ENCODE results near the gene ZNF438.

ZNF438 gene

DNA sequence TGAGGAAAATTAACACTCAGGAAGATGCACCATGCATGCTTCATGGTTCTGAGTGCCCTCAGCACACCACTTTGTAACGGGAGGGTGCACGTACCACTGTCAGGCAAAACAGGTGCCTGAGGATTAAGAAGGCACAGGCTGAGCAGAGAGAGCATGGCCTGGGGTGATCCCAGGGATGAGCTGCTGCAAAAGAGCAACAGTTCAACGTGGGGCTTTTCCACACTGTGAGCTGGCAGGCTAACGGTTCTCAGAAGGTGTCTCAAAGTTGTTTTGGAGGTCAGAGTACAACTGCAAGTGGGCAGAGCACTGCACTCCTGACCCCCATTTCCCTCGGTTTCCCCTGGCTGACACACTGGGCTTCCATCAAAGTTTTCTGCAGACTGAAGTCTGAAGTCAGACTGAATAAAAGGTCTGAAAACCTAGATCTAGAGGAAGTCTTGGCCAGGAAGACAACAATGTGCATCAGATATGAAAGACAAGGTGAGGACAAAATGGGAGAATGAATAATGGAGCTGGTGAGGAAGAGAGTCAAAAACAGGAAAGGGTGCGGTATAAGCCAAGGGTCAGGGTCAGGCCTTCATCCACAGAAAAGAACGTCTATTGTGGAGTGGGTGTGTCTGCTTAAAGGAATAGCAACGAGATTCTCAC, 20.5 kb downstream of the ZNF438 start:
- no peak for DNase-seq

DNA sequence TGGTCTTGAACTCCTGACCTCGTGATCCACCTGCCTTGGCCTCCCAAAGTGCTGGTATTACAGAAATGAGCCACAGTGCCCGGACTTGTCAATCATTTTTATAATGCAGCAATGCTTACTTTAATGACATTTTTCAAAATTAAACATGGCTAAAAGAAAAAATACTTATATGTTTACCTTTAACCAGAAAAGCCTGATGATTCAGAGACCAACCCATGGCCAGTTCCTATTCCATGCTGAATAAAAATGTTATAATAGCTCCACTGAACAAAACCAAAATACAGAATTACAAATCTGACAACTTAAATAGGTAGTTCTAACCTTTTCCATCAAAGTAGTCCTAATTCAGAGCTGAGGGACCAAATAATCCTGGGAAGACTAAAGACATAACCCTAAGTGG, 21.6 kb downstream of the ZNF438 start:
- no peak for DNase-seq

DNA sequence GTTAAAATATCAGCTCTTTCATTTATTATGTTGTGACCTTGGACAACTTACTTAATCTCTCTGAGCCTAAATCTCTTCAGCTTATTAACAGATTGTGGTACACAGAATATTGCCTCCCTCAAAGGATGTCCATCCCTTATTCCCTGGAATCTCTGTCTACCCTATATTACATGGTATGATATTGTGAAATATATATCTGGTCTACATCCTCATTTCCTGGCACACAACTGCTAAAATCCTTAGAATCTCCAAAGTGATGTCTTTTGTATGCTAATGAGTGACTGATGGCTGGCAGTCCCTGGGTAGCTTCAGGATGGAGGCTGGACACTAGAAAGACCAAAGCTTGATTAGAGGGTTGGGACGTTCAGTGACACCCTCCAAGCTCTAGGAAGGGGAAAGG, 25.8 kb downstream of the ZNF438 start:
- DNase-seq = no peak

DNA sequence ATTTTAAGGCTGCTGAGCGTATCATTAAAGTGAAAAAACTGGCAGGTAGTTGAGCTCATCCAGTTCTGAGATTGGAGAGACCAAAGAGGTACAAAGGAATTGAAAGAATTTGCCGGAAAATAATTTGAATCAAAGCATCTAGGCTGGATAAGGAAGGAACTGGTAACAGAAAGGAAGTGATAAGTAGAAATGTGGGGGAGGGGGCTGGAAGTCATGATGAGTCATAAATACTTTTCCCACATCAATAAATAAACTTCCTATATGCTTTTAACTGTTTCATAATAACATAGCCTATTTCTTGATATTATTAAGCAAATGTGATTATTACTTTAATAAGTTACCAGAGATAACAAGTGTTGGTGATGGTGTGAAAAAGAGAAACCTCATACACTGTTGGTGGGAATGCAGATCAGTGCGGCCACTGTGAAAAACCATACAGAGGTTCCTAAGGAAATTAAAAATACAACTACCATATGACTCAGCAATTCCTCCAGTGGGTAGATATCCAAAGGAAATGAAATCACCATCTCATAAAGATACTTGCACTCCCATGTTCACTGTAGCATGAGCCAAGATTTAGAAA, 27.0 kb downstream of the ZNF438 start:
- DNase-seq = peak; percentile 86

DNA sequence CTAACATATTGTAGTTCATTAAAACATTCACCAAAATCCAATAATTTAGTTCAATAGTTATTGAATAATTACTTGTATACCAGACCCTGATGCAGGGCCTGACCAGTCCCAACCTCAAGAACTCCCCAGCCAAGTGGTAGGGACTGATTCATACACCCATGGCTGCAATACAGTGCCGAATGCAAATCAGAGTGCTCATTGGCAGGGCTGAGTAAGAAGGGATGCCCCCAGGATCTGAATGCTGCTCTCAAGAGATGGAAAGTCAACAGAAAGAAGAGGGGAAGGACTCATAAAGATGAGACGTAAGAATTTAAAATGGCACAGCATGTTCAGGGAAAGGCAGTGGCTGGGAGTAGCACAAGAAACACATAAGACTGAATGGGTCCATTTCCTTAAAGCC, 29.9 kb downstream of the ZNF438 start:
- no peak for DNase-seq

DNA sequence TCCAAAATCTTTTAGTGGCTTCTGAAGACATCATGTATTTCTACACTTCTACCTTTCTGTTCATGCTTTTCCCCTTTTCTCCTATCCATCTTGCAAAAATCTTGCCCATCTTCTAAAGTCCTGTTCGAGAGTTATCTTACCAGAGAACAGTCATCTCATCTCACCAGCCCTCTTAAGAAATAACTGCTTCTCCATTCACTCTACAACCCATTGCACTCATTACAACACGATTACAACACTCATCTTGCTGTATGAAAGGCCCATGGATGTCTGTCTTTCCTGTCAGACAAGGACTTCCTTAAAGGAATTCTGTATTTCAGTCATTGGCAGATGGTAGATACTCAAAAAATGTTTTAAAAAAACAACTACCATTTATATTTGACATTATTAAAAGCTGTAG, 30.8 kb downstream of the ZNF438 start:
- DNase-seq = no peak

DNA sequence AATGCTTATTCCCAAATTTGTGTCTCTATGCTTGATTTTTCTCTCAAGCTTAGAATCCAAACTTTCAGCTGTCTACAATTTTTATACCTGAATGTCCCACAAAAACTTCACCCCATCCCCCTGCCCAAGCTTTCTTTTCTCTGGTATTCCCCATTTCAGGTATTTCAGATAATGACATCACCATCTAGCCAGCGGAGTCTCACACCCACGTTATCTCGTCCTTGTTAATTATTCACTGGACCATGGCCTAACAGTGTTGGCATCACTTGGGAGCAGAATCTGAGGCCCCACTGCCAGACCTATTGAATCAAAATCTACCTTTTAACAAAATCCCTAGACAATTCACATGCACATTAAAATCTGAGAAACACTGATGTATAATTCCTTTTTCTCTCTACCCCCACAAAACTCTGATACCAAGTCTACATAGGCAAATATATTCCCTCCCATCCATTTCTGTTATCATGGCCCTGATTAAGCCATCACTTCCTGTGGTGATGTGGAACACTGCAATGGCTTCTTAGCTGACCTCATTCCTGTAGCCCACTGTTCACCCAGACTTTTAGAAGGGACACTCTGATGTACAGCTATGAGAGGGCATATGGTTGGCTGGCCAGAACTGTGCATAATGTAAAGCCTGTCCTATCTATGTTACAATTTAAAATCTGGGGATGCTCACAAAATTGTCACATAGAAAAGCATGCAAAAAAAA, 31.4 kb downstream of the ZNF438 start:
- peak; percentile 22 for DNase-seq

DNA sequence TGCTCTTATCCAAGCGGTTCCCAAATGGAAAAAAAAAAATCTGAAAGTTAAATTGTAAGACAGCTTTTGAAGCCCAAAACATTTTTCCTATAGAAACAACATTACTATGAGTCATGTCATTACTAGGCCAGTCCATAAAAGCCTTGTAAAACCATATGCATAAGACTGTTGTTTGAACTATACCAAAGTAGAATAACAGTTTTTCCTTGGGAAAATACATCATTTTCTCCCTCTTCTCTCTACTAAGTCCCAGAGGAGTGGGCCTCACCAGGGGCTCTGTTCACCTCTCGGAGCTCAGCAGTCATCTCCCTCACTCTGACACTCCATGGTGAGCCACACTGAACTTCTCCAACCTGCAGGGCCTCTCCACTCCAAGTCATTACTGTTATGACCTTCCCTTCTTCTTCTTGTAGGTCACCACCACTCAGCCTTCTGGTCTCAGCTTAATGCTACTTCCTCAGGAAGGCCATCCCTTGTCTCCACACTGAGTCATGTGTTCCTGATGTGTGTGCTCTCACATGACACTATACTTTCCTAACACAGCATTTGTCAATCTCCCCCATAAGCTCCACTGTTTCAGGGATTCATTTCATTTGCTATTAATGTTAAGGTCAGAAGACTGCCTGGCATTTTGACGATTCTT, 32.5 kb downstream of the ZNF438 start:
- DNase-seq = peak; percentile 59

DNA sequence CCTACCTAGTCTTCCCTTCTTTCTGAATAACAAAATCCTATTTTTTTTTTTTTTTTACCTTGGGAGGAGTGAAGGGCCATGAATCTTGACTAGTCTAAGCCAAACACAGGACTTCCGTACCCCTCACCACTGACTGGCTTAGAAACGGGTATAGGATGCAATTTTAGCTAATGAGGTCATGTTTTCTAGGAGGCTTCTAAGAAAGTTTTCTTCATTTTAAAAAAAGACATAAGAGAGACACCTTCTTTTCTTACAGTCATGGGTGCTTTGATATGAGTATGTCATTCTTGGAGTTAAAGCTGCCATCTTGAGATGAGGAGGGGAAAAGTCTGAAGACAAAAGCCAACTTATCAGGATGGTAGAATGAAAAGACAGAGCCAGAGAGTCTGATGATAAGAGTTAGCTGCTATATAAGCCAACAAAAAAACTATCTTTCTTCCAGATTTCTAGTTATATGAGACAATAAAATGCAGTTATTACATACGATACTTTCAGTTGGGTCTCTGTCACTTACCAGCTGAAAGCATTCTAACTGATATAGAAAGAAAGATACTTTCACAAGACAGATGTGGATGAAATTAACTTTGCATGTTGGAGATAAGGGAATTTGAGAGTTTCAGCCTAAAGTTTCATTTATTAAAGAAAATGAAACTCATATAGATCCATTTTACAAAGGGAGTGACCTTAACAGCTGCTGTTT, 34.0 kb downstream of the ZNF438 start:
- no peak for DNase-seq

DNA sequence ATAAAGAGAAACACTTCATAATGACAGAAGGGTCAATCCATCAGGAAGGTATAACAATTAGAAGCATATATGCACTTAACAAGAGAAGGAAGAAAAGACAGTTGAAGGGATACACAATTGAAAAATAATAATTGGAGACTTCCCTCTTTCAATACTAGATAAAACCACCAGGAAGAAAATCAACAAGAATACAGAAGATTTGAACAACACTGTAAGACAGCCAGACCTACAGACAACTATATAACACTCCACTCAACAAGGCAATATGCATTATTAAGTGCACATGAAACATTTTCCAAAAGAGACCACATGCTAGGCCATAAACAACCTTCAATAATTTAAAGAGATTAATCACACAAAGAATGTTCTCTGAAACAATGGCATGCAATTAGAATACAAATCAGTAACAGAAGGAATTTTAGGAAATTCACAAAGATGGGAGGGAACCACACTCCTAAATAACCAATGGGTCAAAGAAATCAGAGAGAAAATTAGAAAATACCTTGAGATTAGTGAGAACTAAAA, 35.1 kb downstream of the ZNF438 start:
- no peak for DNase-seq

DNA sequence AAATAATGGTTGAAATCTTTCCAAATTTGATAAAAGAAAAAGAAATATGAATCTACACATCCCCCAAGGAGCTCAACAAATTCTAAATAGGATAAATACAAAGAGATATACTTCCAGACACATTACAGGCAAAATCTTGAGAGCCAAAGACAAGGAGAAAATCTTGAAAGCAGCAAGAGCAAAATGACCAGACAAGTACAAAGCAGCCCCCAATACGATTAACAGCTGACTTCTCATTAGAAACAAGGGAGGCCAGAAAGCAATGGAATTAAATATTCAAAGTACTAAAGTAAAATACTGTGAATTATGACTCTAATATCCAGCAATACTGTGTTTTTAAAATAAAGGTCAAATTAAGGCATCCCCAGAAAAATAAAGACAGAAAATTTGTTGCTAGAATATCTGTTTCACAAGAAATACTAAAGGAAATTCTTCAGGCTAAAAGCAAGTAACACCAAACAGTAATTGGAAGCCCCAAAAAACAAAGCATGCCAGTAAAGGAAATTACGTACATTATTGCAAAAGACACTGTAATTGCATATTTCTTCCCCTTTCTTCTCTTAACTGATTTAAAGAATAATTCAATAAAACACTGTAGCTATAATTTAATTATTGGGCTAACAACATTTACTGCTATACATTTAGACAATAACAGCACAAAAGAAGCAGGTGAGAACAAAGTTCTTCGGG, 36.4 kb downstream of the ZNF438 start:
- DNase-seq = no peak

DNA sequence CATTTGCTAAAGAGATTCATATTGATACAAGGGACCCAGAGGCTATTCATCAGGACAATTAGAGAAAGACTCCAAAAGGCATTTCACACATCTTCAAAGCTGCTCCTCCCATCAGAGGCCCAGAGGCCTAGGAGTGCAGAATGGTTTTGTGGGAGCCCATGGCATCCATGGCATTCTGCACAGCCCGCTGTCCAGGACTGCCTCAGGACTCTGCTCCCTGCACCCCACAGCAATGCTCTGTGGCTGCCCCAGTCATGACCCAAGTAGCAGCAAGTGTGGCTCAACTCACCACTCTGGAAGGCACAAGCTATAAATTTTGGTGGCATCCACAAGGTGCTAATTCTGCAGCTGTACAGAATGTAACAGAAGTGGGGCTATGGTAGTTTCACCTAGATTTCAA, 38.5 kb downstream of the ZNF438 start:
- no peak for DNase-seq

DNA sequence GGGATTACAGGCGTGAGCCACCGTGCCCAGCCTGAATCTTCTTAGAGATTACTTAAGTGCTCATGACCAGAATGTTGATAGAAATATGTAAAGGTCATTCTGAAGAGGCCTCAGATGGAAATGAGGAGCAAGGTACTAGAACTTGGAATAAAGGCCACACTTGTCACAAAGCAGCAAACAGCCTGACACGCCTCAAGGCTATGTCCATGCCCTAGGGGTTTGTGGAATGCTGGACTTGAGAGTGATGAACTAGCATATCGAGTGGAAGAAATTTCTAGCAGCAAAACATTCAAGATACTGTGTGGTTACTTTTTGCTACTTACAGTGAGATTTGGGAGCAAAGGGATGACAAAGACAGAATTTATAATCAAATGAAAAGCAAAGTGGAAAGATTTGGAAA, 39.0 kb downstream of the ZNF438 start:
- DNase-seq = peak; percentile 54

DNA sequence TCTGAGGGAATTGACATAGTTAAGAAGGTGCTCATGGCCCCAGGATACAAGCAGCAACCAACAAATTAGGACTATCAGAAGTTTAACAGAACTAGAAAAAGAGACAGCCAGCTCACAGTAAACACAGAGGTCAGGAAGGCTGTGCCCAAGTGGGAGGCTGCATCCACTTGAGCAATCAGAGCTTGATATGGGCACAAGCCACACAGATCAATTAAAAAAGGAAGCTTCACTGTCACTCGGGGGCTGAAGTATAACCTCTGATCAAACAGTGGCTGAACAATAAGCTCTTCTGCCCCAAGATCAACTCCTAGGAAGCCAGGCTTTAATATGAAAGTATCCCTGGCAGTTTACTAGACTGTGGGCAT, 40.0 kb downstream of the ZNF438 start:
- no peak for DNase-seq

DNA sequence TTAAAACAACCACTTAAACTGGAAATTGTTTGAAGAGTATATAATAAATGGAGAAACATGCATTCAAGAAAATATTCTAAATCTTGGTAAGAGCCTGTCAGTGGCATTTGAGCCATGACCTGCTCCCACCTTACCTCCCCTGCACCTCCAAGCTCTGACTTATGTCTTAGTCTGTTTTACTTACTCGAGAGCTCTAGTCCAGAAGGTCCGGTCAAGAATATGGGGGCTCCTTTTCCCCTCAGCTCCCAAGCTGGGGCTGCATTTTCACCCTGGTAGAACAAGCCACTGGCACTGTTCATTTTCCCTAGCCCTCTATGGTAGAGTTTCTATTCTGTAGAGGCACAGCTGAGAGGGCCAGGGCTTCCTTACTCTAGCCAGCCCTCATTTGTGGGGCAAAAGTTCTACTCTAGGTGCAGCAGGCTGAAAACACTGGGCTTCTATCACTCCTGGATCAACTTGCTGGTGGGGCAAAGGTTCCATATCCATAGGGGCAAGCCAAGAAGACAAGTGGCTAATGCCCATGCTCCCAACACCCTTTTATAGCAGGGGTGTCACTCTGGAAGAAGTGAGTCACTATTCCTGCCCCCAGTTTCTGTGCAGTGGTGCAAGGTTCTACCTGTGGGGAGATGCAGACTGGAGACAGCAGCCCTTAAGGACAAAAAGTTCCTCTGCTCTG, 40.6 kb downstream of the ZNF438 start:
- DNase-seq = no peak

DNA sequence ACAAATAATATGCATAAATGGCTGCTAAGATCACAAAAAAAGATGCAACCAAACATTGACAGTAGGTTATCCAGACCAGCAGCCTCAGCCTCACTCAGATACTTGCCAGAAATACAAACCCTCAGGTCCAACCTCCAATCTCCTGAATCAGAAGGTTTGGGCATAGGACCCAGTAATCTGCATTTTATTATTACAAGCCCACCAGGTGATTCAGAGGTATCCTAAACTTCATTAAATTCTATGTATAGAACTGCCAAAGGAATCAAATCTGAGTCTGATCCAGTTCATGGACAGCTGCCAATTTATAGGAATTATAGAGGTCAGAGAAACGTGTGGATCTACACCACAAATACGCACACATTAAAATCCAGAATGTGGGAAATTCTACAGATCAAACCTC, 41.3 kb downstream of the ZNF438 start:
- DNase-seq = no peak

DNA sequence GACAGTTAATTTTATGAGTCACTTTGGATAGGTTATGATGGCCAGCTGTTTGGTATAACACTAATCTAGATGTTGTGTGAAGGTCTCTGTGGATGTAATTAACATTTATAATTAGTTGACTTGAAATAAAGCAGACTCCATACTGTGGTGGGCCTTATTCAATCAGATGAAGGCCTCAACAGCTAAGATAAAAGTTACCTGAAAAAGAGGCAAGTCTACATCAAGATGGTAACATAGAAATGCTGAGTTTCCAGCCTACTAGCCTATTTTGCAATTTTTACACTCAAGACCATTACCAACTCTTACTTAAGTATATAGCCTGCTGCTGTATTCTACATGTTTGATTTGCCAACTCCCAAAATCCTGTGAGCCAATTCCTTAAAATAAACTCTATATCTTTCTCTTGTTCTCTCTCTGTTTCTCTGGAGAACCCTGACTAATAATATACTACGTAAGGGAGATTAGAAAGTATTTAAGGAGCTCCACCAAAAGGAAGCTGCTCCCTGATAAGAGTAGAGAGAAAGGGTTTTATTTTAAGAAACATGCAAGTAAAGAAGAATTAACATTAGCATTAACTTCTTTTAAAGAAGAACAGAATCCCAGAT, 42.7 kb downstream of the ZNF438 start:
- DNase-seq = peak; percentile 52

DNA sequence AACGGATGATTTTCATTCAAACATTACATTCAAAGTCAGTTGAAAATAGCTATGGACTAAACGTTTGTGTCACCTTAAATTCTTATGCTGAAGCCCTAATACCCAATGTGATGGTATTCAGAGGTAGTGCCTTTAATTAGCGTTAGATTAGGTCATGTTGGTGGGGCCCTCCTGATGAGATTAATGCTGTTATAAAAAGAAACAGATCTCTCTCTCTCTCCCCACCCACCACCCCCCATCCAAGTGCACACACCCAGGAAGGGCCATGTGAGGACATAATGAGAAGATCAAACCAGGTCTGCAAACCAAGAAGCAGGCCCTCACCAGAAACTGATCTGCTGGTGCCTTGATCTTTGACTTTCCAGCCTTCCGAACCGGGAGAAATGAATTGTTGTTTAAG, 44.2 kb downstream of the ZNF438 start:
- DNase-seq = no peak

DNA sequence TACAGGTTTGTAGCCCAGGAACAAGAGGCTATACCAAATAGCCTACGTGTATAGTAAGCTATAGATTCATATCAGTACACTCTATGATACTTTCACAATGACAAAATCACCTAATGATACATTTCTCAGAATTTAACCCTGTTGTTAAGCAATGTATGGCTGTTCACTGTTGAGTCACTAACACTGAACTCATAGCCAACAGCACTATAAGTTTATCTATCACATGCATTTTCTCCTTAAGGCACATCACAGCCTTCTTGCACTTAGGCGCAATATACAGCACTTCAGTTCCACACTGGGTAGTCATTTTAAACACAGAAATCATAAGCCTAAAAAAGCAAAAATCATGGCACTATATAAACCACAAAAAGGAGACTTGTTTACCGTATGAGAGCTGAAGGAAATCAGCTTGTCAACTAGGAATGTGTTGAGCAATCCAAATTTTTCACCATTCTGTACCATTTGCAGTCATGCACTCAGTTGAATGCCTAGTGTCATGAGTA, 45.6 kb downstream of the ZNF438 start:
- peak; percentile 50 for DNase-seq

DNA sequence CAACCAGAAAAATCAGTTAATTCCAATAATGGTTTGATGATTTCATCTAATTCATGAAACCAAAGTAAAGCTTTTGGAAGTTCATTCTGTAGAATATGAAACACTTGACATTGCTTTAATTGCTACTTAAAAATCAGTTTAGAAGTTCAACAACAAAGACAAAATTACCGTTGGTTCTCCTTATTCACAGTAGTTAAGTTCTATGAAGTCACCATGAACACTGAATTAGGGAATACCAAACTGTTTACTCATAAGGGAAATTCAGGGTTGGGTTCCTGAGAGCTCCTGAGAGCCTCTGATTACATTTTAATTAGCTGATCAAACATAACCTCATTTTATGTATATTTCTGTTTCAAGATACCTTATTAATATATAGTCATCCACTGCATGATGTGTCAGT, 46.2 kb downstream of the ZNF438 start:
- peak; percentile 71 for DNase-seq

Measured in fibroblast of skin of back (primary cell).